ENCODE data around the gene HOXC9. TPM values are rescaled to one million over a fixed set of nuclear protein-coding genes. Genes with fewer than 3 reads are reported as not detected.

The HOXC9 gene
- total and polyA plus RNA-seq, 11 donors: not detected

- H3K27ac ChIP-seq: no peak overlapping the region
- intact Hi-C loops (cut with DNase I): no loop called here
- no peaks in the 10 kb centered on the region for H3K36me3 ChIP-seq
- peaks cover 0 to 21% (median 5%) of the 10 kb centered on the region in 12 donors for H3K4me1 ChIP-seq
- H3K4me3 ChIP-seq: no peak overlapping the region
- ATAC-seq (no peak), DNase-seq (no peak)
- 6 to 7% (median 6%) methylated on average over 30 to 36 of the region's 36 CpGs for WGBS, 4 donors
- H3K9me3 ChIP-seq: no peaks in the 10 kb centered on the region
- TF ChIP-seq POLR2A (IDR thresholded peaks at IDR 0.05): no peak
- TF ChIP-seq CTCF (IDR thresholded peaks at IDR 0.05): no peak
- peaks cover 84 to 100% (median 100%) of the 10 kb centered on the region in 9 donors for H3K27me3 ChIP-seq
Observed at GRCh38 chr12:53966385-53967133, 33.4 kb upstream of the HOXC9 start.

DNA sequence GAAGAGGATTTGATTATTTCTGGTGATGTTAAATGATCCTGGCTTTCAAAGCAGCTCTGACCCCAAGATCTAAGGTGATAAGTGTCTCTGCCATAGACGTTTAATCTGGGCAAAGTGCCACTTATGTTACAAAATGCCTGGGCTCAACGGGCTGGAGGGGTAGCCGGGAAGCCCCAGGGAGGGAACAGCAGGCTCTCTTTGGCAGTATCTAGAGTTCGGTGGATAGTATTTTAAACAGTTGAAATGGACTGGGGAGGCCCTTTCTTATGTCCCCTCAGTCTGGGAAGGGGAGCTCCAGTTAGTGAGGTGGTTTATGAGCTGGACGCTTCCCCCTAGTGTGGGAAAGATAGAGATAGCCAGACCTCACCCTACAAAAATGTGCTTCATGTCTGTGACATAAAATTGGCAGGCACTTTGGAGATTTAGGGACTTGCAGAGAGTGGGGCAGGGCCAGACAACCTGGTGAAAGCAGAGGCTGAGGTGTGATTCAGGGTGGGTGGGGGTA, 32.5 kb upstream of the HOXC9 start:
- intact Hi-C loops (cut with DNase I): no loop called here
- DNase-seq (no peak), ATAC-seq (no peak)
- Histone ChIP-seq H3K4me1 (peaks cover 0 to 20% (median 5%) of the 10 kb centered on the region in 12 donors), H3K27ac (no peak overlapping the region), H3K27me3 (peaks cover 83 to 100% (median 100%) of the 10 kb centered on the region in 9 donors), H3K4me3 (no peak overlapping the region), H3K36me3 (no peaks in the 10 kb centered on the region), H3K9me3 (no peaks in the 10 kb centered on the region)
- TF ChIP-seq CTCF (IDR thresholded peaks at IDR 0.05) (no peak), POLR2A (IDR thresholded peaks at IDR 0.05) (no peak)
- WGBS, 4 donors: 6 to 19% (median 10%) methylated on average over 5 of the region's 5 CpGs

GRCh38 chr12:53968214-53969127, 31.5 kb upstream of the HOXC9 start:
- Histone ChIP-seq H3K4me1 (peaks cover 0 to 24% (median 6%) of the 10 kb centered on the region in 12 donors), H3K9me3 (no peaks in the 10 kb centered on the region), H3K27ac (no peak overlapping the region), H3K27me3 (peaks cover 84 to 100% (median 100%) of the 10 kb centered on the region in 9 donors), H3K4me3 (no peak overlapping the region), H3K36me3 (no peaks in the 10 kb centered on the region)
- TF ChIP-seq CTCF (IDR thresholded peaks at IDR 0.05): no peak
- no peak for TF ChIP-seq POLR2A (IDR thresholded peaks at IDR 0.05)
- DNase-seq (no peak), ATAC-seq (no peak)
- WGBS, 4 donors: 12 to 20% (median 13%) methylated on average over 23 to 24 of the region's 24 CpGs
- intact Hi-C loops (cut with DNase I): no loop called here
